T47D (cell line): Measurements from ENCODE around the gene NEURL1B.
"Not testable (repeated sequence)": the region's sequence is repeated elsewhere in the genome, so short reads cannot be mapped to it uniquely, and the experiment has no call there.

Experiments
- DNase-seq, 2 experiments: peaks; one replicate each; pipeline versions ENCODE4 v3.0.0 to v3.0.0-alpha.2; 2011 to 2012; ENCODE audit warnings: low read depth in 1 of 2, low spot score in 1 of 2
- JUND ChIP-seq: IDR thresholded peaks from 2 replicates; pipeline ENCODE4 v1.6.1; 2012; ENCODE audit warnings: low read depth
- in situ Hi-C: cut with HindIII; loops from 2 replicates; pipeline ENCODE4 v1.10.0; 2016; ENCODE audit warnings: low sequenced_read_pairs, low pct_unique_long_range_greater_than_20kb

The NEURL1B gene

DNA sequence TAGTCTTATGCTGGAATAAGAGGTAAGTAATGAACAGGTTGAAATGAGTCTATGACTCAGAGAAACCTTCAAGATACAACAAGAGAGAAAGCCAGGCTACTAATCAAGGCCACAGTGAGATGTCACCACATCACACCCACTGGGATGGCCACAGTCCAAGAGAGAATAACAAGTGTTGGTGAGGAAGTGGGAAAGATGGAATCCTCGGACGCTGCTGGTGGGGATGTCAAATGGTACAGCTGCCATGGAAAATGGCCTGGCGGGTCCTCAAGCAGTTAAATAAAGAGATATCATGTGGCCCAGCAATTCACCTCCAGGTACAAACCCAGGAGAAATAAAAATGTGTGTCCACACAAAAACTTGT is 41.9 kb upstream of the NEURL1B start:
- no peak for DNase-seq
- in situ Hi-C loops = no loop called here
- no peak for TF ChIP-seq JUND

GRCh38 chr5:172600571-172600970 is 40.5 kb upstream of the NEURL1B start:
- TF ChIP-seq JUND = no peak
- in situ Hi-C loops = no loop called here

DNA sequence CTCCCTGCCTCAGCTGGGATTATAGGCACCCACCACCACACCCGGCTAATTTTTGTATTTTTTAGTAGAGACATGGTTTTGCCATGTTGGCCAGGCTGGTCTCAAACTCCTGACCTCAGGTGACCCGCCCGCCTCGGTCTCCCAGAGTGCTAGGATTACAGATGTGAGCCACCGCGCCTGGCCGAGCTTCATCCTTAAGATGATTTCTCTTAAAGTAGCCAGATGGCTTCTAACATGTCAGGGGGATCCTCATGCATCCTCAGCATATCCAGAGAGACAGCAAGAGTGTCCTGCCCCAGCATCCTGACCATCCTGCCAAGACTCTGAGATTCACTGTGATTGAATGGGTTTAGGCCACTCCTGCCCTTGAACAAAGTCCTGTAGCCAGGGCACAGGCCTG is 39.5 kb upstream of the NEURL1B start:
- DNase-seq, in situ Hi-C loops: not testable (repeated sequence)

More at GRCh38 chr5:172600571-172600970, 40.5 kb upstream of the NEURL1B start:
- no peak for DNase-seq

- TF ChIP-seq JUND = no peak
- no peak for DNase-seq
- in situ Hi-C loops = no loop called here
These were observed 38.3 kb upstream of the NEURL1B start for GRCh38 chr5:172602783-172603231.

GRCh38 chr5:172603251-172603806 is 37.7 kb upstream of the NEURL1B start:
- in situ Hi-C loops = no loop called here
- no peak for TF ChIP-seq JUND
- no peak for DNase-seq

DNA sequence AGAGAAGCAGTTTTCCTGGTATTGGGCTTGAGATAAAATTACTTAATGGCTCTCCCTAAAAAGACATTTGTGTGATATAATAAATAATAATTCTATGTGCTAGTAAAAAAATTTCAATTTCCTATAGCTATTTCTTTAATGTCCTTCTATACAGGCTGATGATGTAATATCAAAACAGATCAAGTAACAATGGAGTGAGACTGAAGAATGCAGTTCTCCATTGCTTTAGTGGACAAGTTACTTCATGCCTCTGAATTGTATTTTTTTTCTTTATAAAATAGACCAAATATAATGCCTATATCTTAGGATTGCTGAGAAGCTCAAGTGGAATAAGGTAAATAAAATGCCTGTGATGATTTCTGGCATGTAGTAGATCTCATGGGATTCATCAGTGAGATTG is 35.6 kb upstream of the NEURL1B start:
- TF ChIP-seq JUND = no peak
- in situ Hi-C loops = no loop called here
- DNase-seq = no peak

GRCh38 chr5:172606156-172606785 is 34.8 kb upstream of the NEURL1B start:
- in situ Hi-C loops = no loop called here
- no peak for TF ChIP-seq JUND
- no peak for DNase-seq

GRCh38 chr5:172607213-172607793 is 33.8 kb upstream of the NEURL1B start:
- no peak for TF ChIP-seq JUND
- in situ Hi-C loops = no loop called here
- no peak for DNase-seq

GRCh38 chr5:172608773-172609172 is 32.3 kb upstream of the NEURL1B start:
- in situ Hi-C loops = no loop called here
- TF ChIP-seq JUND = no peak
- DNase-seq = no peak

DNA sequence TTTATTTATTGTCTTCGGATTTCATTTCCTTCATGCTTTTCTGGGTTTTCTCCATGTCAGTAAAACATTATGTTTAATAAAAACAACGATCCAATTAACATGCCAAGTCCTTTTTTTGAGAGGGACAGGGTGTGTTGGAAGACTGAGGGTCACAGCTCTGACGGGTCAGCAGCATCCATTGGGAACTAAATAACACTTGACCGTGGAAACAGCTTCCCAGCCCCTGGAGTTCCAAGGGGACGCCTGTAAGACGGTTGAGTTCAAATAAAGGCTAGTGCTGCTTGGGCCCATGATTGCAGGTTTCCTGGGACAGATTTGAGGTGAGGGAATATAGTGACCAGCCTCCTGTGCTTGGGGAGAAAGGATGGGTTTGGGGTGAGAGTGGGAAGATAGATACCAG is 30.4 kb upstream of the NEURL1B start:
- no peak for TF ChIP-seq JUND
- no peak for DNase-seq
- in situ Hi-C loops = no loop called here

DNA sequence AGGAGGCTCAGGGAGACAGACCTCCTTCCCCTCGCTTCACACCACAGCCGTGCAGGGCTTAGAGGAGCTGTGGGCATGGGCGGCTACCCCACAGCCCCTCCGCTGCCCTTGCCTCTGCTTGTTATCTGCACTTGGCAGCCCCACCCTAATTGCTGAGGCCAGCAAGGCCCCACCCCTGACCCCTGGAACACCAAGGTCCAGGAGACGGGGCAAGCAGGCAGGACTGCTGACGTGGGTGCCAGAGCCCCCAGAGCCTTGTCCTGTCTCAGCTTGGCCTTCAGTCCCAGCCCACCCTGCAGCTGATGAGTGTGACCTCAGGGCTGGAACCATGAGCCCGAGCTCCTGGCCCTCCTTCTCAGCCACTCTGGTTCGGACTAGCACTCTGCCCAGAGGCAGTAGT is 29.1 kb upstream of the NEURL1B start:
- TF ChIP-seq JUND = no peak
- no peak for DNase-seq
- in situ Hi-C loops = no loop called here

DNA sequence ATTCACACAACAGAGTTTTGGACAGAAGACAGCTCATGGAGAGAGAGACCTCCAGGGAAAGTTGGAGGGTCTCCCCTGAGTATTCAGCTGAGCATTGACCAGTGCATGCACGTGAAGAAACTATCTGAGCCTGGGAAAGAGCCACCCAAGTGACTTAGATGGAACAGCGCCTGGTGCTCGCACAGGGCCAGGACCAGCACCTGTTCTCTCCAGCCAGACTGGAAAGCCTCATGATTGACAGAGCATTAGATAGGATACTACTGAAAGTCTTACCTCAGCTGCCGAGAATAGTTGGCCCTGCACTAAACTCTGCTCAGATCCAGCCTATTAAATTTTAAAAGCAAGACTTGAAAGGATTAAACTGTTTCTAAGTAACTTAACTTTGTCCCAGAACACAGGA is 28.3 kb upstream of the NEURL1B start:
- DNase-seq = no peak
- in situ Hi-C loops = no loop called here
- TF ChIP-seq JUND = no peak

DNA sequence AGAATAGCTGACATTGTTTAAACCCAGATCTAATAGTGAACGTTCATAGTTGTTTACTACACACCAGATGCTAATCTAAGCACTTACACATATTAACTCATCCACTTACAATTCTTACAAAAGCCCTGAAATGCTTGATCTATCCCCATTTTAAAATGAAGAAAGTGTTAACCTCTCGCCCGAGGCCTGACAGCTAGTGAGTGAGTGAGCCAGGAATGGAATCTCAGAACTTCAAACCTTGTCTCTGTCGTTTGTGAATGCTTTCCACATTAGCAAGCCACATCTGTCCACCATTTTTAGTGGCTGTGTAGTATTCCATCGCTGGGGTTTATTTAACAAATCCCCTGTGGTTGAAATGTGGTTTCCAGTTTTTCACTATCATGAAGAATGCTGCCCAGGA is 24.9 kb upstream of the NEURL1B start:
- no peak for DNase-seq
- TF ChIP-seq JUND = no peak
- in situ Hi-C loops = no loop called here

- in situ Hi-C loops = no loop called here
- no peak for TF ChIP-seq JUND
- no peak for DNase-seq
These were observed 24.3 kb upstream of the NEURL1B start for GRCh38 chr5:172616730-172617129.
